ENCODE results near the gene LY6G6F. TPM values are rescaled to one million over a fixed set of nuclear protein-coding genes. Genes with fewer than 3 reads are reported as not detected.

The LY6G6F gene
- polyA plus RNA-seq, 2 of the 4 experiments (the other 2 are of a cell fraction) = not detected

DNA sequence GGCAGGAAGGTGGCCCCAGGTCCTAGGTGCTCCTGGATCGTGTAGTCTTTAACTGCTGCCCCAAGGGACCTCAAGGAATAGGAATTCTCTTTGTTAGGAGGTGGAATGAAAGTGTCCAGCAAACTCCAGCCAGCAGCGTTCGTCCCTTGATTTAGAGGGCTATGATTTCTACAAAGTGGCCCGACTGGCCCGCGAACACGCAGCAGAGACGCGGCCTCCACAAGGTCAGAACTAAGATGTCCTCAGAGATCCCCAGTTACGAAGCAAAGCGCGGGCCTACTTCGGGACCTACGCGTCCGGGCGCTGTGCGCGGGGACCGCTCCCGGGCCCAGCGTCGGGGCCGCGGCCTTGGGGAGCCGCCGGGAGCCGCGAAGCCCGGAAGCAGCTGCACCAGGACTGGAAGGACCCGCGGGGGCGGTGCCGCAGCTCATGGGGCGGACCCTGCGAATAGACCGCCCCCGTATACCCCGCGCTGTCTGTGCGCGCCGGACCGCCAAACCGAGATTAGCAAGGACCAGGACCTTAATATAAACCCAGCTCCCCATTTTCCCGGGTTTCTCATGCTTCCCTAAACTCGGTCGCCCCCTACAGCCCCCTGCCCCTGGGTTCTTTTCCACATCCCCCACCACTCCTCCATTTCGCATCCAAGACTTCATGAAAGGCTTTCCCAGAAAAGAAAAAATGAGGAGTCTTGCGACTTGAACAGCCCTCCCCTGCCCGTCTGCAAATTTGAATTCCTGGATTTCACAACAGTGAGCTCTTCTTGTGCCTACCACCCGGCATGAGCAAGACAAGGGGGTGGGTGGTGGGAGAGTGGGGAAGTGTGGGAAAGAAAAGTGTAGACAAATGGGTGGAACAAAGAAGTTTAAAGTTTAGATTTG is 46.0 kb upstream of the LY6G6F start, which contains the start of gene C6orf47 (continued):
- TF ChIP-seq, protein P1, sequence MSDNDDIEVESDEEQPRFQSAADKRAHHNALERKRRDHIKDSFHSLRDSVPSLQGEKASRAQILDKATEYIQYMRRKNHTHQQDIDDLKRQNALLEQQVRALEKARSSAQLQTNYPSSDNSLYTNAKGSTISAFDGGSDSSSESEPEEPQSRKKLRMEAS (IDR thresholded peaks at IDR 0.05) = peak; percentile 18
- TF ChIP-seq FOXS1 (CRISPR knock-in tag; IDR thresholded peaks at IDR 0.05) (no peak), RCOR1 (IDR thresholded peaks at IDR 0.05; ENCODE audit: low read depth, low read length) (no peak), RNF2 (IDR thresholded peaks at IDR 0.05; ENCODE audit: borderline replicate concordance, low read depth) (no peak), EHMT2 (IDR thresholded peaks at IDR 0.05; ENCODE audit: low read depth) (no peak), RFX5 (IDR thresholded peaks at IDR 0.05) (no peak), HOXB13 (CRISPR knock-in tag; IDR thresholded peaks at IDR 0.05; ENCODE audit: low read depth) (no peak), EHF (CRISPR knock-in tag; IDR thresholded peaks at IDR 0.05) (no peak), ZNF302 (CRISPR knock-in tag; IDR thresholded peaks at IDR 0.05) (no peak), ZC3H11A (IDR thresholded peaks at IDR 0.05) (no peak), ZFP36 (IDR thresholded peaks at IDR 0.05; ENCODE audit: borderline replicate concordance, partially characterized antibody) (no peak), POLR2A (IDR thresholded peaks at IDR 0.05; ENCODE audit: low read length) (peak; percentile 73), TP53 (CRISPR knock-in tag; IDR thresholded peaks at IDR 0.05) (peak; percentile 82; the same call in 1 of the 2 replicates), SREBF2 (IDR thresholded peaks at IDR 0.05) (no peak), JUN (IDR thresholded peaks at IDR 0.05) (peak in 1 of 2 experiments; percentile 80; a peak in 2 of 5 replicates), ESRRA (IDR thresholded peaks at IDR 0.05; ENCODE audit: borderline replicate concordance, low read length) (no peak), MYC (IDR thresholded peaks at IDR 0.05; ENCODE audit: borderline replicate concordance, low read length) (no peak)
- TF ChIP-seq, protein P2, sequence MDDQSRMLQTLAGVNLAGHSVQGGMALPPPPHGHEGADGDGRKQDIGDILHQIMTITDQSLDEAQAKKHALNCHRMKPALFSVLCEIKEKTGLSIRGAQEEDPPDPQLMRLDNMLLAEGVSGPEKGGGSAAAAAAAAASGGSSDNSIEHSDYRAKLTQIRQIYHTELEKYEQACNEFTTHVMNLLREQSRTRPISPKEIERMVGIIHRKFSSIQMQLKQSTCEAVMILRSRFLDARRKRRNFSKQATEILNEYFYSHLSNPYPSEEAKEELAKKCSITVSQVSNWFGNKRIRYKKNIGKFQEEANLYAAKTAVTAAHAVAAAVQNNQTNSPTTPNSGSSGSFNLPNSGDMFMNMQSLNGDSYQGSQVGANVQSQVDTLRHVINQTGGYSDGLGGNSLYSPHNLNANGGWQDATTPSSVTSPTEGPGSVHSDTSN (IDR thresholded peaks at IDR 0.05) = peak; percentile 54; the same call in 1 of the 2 replicates
- TF ChIP-seq, protein P3, sequence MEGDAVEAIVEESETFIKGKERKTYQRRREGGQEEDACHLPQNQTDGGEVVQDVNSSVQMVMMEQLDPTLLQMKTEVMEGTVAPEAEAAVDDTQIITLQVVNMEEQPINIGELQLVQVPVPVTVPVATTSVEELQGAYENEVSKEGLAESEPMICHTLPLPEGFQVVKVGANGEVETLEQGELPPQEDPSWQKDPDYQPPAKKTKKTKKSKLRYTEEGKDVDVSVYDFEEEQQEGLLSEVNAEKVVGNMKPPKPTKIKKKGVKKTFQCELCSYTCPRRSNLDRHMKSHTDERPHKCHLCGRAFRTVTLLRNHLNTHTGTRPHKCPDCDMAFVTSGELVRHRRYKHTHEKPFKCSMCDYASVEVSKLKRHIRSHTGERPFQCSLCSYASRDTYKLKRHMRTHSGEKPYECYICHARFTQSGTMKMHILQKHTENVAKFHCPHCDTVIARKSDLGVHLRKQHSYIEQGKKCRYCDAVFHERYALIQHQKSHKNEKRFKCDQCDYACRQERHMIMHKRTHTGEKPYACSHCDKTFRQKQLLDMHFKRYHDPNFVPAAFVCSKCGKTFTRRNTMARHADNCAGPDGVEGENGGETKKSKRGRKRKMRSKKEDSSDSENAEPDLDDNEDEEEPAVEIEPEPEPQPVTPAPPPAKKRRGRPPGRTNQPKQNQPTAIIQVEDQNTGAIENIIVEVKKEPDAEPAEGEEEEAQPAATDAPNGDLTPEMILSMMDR (IDR thresholded peaks at IDR 0.05) = no peak

DNA sequence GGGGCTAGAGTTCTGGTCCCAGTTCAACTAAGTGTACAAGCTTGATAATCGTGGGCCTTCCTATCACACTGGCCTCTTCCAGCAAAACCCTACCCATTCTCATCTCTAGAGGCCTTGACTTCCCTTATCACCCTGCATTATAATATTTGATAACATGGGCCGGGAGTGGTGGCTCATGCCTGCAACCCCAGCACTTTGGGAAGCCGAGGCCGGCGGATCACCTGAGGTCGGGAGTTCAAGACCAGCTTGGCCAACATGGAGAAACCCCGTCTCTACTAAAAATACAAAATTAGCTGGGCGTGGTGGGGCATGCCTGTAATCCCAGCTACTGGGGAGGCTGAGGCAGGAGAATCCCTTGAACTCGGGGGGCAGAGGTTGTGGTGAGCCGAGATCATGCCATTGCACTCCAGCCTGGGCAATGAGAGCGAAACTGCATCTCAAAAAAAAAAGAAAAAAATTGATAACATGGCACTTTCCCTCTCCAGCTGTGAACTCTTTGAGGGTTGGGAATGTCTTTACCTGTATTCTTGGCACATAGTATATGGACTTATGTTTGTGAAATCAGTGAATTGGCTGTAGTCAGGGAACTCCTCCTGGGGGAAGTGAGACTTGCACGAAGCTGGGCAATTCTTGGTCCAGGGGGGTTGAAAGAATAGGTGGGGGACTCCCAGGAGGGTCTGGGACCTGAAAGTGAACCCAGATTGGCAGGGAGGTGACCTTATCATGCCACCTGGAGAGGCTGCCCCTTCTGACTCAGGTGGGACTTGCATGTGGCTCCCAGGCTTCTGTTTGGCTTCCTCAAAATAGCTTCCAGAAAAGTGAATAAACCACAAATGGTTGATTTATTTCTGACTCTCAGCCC is 45.2 kb upstream of the LY6G6F start:
- peak overlapping the region; percentile 91; the same call in 2 of the 3 replicates for H3K4me3 ChIP-seq
- H3K4me2 ChIP-seq = peak overlapping the region; percentile 99
- H3K9me3 ChIP-seq = no peaks in the 10 kb centered on the region
- ATAC-seq (no peak), FAIRE-seq (no peak), DNase-seq (ENCODE audit: low read depth in 1 of 2, low spot score in 1 of 2) (no peak)
- CTCF ChIA-PET = interaction anchor here (0.6 to 1.5 kb wide), 4 partner anchors 9 to 314 kb away, joined by 3 to 4 read pairs (median 4); partner anchors contain the start of gene BAG6
- H3K27ac ChIP-seq = peak overlapping the region; percentile 93 to 99
- 83% methylated on average over 10 of the region's 12 CpGs for WGBS (ENCODE audit: missing lambda C conversion rate)
- H3K4me1 ChIP-seq = peaks cover 31% of the 10 kb centered on the region
- POLR2A ChIA-PET = interaction anchor here (0.7 to 1.5 kb wide), 7 partner anchors 9 to 166 kb away, joined by 3 to 11 read pairs (median 4); partner anchors contain the start of genes BAG6, HSPA1A, HSPA1B and HSPA1L
- TF ChIP-seq TP53 (CRISPR knock-in tag; IDR thresholded peaks at IDR 0.05) (no peak), FOXS1 (CRISPR knock-in tag; IDR thresholded peaks at IDR 0.05) (no peak)
